ENCODE results near the gene HOMER1.

Gene HOMER1

GRCh38 chr5:79513704-79514390, at the start of gene HOMER1:
HOMER1 (minus strand) TSS chr5:79514134; CDS start chr5:79512774, 1,360 bp downstream.
- H3K27me3 ChIP-seq (ENCODE audit: low read depth, low read length), result no peaks in the 10 kb centered on the region
- peak within 1 kb of the TSS; percentile 73 for H3K27ac ChIP-seq (ENCODE audit: low read length)
- TF ChIP-seq EZH2phosphoT487 (IDR thresholded peaks at IDR 0.05; ENCODE audit: low read depth) (no peak), CTCF (IDR thresholded peaks at IDR 0.05; ENCODE audit: low read depth, low read length) (peak; percentile 6; the same call in 1 of the 2 replicates)
- H3K4me2 ChIP-seq (ENCODE audit: low read length), result peak within 1 kb of the TSS; percentile 86
- peak within 1 kb of the TSS; percentile 73 for H3K9ac ChIP-seq (ENCODE audit: low read length)
- H2AFZ ChIP-seq (ENCODE audit: low read depth, low read length), result peak within 1 kb of the TSS; percentile 77
- H3K4me1 ChIP-seq (ENCODE audit: low read length), result peaks cover 28% of the 10 kb centered on the region
- H4K20me1 ChIP-seq (ENCODE audit: insufficient read depth, low read length), result no peaks in the 10 kb centered on the region
- H3K36me3 ChIP-seq (replicated peaks; ENCODE audit: low read depth, low read length), result no peaks in the 10 kb centered on the region
- H3K79me2 ChIP-seq (ENCODE audit: low read length), result peaks cover 37% of the 10 kb centered on the region
- peak within 1 kb of the TSS; percentile 78 for H3K4me3 ChIP-seq (ENCODE audit: low read length)
- H3K9me3 ChIP-seq (ENCODE audit: insufficient read depth, low read length), result no peaks in the 10 kb centered on the region

GRCh38 chr5:79563247-79563590, 49.3 kb upstream of the HOMER1 start:
- Histone ChIP-seq H3K36me3 (replicated peaks; ENCODE audit: low read depth, low read length) (no peaks in the 10 kb centered on the region), H3K4me1 (ENCODE audit: low read length) (peaks cover 15% of the 10 kb centered on the region), H2AFZ (ENCODE audit: low read depth, low read length) (no peak overlapping the region), H3K27ac (ENCODE audit: low read length) (no peak overlapping the region), H3K9me3 (ENCODE audit: insufficient read depth, low read length) (no peaks in the 10 kb centered on the region), H4K20me1 (ENCODE audit: insufficient read depth, low read length) (no peaks in the 10 kb centered on the region), H3K9ac (ENCODE audit: low read length) (no peak overlapping the region), H3K4me2 (ENCODE audit: low read length) (no peak overlapping the region), H3K4me3 (ENCODE audit: low read length) (no peak overlapping the region), H3K27me3 (ENCODE audit: low read depth, low read length) (no peaks in the 10 kb centered on the region), H3K79me2 (ENCODE audit: low read length) (no peaks in the 10 kb centered on the region)
- TF ChIP-seq EZH2phosphoT487 (IDR thresholded peaks at IDR 0.05; ENCODE audit: low read depth) (no peak), CTCF (IDR thresholded peaks at IDR 0.05; ENCODE audit: low read depth, low read length) (no peak)

GRCh38 chr5:79562351-79563246, 48.7 kb upstream of the HOMER1 start:
- Histone ChIP-seq H2AFZ (ENCODE audit: low read depth, low read length) (no peak overlapping the region), H3K79me2 (ENCODE audit: low read length) (no peaks in the 10 kb centered on the region), H4K20me1 (ENCODE audit: insufficient read depth, low read length) (no peaks in the 10 kb centered on the region), H3K4me3 (ENCODE audit: low read length) (no peak overlapping the region), H3K9me3 (ENCODE audit: insufficient read depth, low read length) (no peaks in the 10 kb centered on the region), H3K27me3 (ENCODE audit: low read depth, low read length) (no peaks in the 10 kb centered on the region), H3K27ac (ENCODE audit: low read length) (no peak overlapping the region), H3K4me2 (ENCODE audit: low read length) (no peak overlapping the region), H3K9ac (ENCODE audit: low read length) (no peak overlapping the region), H3K4me1 (ENCODE audit: low read length) (peaks cover 11% of the 10 kb centered on the region), H3K36me3 (replicated peaks; ENCODE audit: low read depth, low read length) (no peaks in the 10 kb centered on the region)
- no peak for TF ChIP-seq EZH2phosphoT487 (IDR thresholded peaks at IDR 0.05; ENCODE audit: low read depth)

GRCh38 chr5:79561525-79561893, 47.6 kb upstream of the HOMER1 start:
- Histone ChIP-seq H3K36me3 (replicated peaks; ENCODE audit: low read depth, low read length) (no peaks in the 10 kb centered on the region), H3K4me2 (ENCODE audit: low read length) (peak overlapping the region; percentile 34; the same call in 1 of the 2 replicates), H3K9me3 (ENCODE audit: insufficient read depth, low read length) (no peaks in the 10 kb centered on the region), H3K4me1 (ENCODE audit: low read length) (peaks cover 13% of the 10 kb centered on the region), H3K27me3 (ENCODE audit: low read depth, low read length) (no peaks in the 10 kb centered on the region), H3K27ac (ENCODE audit: low read length) (peak overlapping the region; percentile 42; the same call in 1 of the 2 replicates), H3K9ac (ENCODE audit: low read length) (no peak overlapping the region), H4K20me1 (ENCODE audit: insufficient read depth, low read length) (no peaks in the 10 kb centered on the region), H3K4me3 (ENCODE audit: low read length) (no peak overlapping the region), H2AFZ (ENCODE audit: low read depth, low read length) (peak overlapping the region; percentile 79), H3K79me2 (ENCODE audit: low read length) (no peaks in the 10 kb centered on the region)
- TF ChIP-seq EZH2phosphoT487 (IDR thresholded peaks at IDR 0.05; ENCODE audit: low read depth), result no peak
- TF ChIP-seq CTCF (IDR thresholded peaks at IDR 0.05; ENCODE audit: low read depth, low read length), result no peak

All from OCI-LY3 (cell line).